ENCODE measurements around the gene SYNM. TPM values are rescaled to one million over a fixed set of nuclear protein-coding genes. Genes with fewer than 3 reads are reported as not detected.

The SYNM gene
- total RNA-seq, 4 donors from 2014 or later: 6.0 to 38.5 (median 15.6) TPM

DNA sequence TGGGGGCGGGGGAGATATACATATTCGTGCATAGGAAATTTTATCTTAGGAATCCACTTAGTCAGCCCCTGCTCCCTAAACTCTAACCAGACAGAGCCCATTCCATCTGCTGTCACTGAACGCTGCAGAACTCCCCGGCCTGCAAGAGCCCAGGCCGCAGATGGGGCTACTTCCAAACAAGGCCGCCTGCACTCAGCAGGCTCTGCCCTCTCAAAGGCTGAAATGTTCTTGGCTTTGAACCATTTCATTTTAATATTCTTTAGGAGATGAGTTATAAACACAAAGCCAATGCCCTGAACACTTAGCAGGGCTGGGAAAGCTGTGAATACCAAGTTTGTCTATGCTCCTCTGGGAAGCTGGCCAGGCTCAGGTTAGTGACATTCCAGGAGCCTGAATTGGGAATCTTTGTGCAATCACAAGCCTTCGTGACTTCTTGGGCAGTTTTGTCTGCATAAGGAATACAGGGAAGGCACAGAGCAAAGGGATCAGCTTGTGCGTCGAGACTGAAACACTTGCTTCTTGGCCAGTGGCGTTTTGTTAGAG is 65.0 kb downstream of the SYNM start:
- Histone ChIP-seq H3K27me3 (no peaks in the 10 kb centered on the region), H3K4me1 (no peaks in the 10 kb centered on the region), H3K27ac (peak overlapping the region in 3 of 4 donors; percentile 32 to 87 (median 64)), H3K36me3 (peaks cover 0 to 22% (median 0%) of the 10 kb centered on the region in 3 donors), H3K9me3 (no peaks in the 10 kb centered on the region), H3K4me3 (no peak overlapping the region)
- DNase-seq: no peak
- no peak for TF ChIP-seq POLR2A (IDR thresholded peaks at IDR 0.05)
- TF ChIP-seq, protein P1, sequence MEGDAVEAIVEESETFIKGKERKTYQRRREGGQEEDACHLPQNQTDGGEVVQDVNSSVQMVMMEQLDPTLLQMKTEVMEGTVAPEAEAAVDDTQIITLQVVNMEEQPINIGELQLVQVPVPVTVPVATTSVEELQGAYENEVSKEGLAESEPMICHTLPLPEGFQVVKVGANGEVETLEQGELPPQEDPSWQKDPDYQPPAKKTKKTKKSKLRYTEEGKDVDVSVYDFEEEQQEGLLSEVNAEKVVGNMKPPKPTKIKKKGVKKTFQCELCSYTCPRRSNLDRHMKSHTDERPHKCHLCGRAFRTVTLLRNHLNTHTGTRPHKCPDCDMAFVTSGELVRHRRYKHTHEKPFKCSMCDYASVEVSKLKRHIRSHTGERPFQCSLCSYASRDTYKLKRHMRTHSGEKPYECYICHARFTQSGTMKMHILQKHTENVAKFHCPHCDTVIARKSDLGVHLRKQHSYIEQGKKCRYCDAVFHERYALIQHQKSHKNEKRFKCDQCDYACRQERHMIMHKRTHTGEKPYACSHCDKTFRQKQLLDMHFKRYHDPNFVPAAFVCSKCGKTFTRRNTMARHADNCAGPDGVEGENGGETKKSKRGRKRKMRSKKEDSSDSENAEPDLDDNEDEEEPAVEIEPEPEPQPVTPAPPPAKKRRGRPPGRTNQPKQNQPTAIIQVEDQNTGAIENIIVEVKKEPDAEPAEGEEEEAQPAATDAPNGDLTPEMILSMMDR (IDR thresholded peaks at IDR 0.05): no peak

DNA sequence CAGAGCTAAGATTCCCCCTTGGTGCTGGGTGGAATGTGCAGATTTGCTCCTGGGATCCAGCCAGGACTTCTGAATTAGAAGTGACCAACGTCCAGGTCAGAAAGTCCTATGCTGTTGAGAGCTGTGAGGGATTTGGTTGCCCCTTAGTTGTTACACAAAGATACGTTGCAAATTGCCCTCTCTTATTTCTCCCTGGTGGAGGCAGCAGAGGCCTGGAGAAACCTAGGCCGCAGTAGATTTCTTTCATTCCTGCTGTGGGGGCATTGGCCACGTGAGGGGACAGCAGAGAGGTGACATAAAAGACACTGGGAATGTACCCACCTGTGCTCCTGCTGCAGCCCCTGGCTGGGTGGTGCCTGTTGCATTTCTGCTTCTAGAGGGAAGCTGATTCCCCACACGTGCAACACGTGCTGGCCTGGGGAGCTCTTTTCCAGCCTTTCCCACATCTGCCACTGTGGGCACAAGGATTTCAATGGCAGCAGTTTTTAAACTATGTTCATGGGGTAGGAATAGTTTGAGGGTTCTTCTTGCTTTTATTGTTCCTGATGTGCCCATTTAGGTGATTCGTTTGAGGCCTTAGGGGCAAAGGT is 65.7 kb downstream of the SYNM start:
- TF ChIP-seq, protein P1 (IDR thresholded peaks at IDR 0.05): no peak
- TF ChIP-seq POLR2A (IDR thresholded peaks at IDR 0.05): no peak
- H3K36me3 ChIP-seq: peaks cover 0 to 22% (median 0%) of the 10 kb centered on the region in 3 donors
- no peak for DNase-seq
- H3K4me3 ChIP-seq: no peak overlapping the region
- no peaks in the 10 kb centered on the region for H3K4me1 ChIP-seq
- H3K9me3 ChIP-seq: no peaks in the 10 kb centered on the region
- peak overlapping the region in 2 of 4 donors; percentile 35 to 87 for H3K27ac ChIP-seq
- H3K27me3 ChIP-seq: no peaks in the 10 kb centered on the region

DNA sequence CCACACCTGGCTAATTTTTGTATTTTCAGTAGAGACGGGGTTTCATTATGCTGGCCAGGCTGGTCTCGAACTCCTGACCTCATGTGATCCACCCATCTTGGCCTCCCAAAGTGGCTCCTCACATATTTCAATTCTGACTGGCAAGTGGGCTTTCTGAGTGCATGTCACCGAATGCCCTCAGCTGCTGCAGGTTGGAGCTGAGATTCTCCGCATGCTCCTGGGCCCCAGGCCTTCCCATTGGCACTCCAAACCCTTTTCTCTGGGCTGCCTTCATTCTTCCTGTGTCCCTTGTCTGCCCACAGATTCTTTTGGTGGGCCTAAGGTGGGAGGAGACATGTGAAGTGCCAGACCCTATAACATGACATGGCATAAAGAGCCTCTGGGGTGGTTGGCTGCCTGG is 67.3 kb downstream of the SYNM start:
- Histone ChIP-seq H3K4me1 (no peaks in the 10 kb centered on the region), H3K36me3 (peaks cover 0 to 22% (median 0%) of the 10 kb centered on the region in 3 donors), H3K9me3 (no peaks in the 10 kb centered on the region), H3K27me3 (no peaks in the 10 kb centered on the region), H3K4me3 (no peak overlapping the region), H3K27ac (peak overlapping the region in 1 of 4 donors; percentile 87)
- no peak for TF ChIP-seq POLR2A (IDR thresholded peaks at IDR 0.05)
- TF ChIP-seq, protein P1 (IDR thresholded peaks at IDR 0.05): no peak
- no peak for DNase-seq

DNA sequence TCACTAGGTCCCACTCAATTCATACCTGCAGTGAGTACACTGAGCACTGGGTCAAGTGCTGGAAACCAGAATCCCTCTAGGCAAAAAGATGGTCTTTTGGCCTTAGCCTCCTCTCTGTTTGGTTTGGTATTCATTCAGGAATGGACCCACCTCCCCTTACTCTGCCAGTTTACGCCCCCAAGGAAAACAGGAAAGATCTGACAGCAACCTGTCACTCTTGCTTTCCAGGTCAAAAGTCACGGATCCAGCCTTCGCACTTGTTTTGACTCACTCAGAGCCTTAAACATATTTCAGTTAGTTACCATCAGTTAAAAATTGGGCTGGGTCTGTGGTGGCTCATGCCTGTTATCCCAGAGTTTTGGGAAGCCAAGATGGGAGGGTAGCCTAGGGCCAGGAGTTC is 68.1 kb downstream of the SYNM start:
- Histone ChIP-seq H3K36me3 (peaks cover 0 to 22% (median 0%) of the 10 kb centered on the region in 3 donors), H3K9me3 (no peaks in the 10 kb centered on the region), H3K4me1 (no peaks in the 10 kb centered on the region), H3K4me3 (no peak overlapping the region), H3K27me3 (no peaks in the 10 kb centered on the region), H3K27ac (peak overlapping the region in 1 of 4 donors; percentile 87)
- no peak for DNase-seq
- no peak for TF ChIP-seq POLR2A (IDR thresholded peaks at IDR 0.05)
- TF ChIP-seq, protein P1 (IDR thresholded peaks at IDR 0.05): no peak

DNA sequence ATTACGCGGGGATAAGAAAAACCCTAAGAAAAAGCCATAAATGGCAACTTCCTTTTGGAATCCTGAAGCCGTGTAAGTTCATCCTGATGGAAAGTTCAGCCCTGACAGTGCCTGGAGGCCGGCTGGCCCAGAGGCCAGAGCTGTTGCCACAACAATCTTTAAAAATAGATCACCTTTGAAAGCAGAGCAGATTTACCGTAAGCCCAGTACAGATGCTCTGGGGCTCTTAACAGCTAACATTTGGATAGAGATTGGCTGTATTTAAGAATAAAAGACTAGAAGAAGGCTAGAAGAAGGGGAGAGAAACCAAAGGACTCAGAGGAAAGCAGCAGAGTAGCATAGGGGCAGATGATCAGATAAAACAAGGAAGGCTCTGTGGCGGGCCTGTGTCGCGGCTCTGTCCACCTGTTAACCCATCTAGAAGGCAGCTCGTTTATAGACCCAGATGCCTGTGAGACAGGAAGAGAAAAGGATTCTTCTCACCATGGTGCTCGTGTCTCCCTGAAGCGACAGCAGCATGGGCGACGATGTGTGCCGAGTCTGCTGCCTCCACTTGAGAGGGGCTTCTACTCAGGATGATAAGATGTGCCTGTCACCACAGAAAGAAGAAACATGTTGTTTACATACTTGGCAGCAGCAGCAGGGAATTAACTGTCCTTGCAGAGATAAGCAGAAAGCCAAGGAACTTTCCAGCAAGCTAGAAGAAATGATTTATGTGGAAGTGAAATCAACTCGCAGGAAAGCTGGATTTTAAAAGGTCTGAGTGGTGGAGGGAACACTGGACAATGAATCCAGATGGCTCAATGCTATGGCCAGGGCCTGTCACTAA is 69.9 kb downstream of the SYNM start:
- H3K36me3 ChIP-seq: peaks cover 0 to 22% (median 0%) of the 10 kb centered on the region in 3 donors
- no peaks in the 10 kb centered on the region for H3K27me3 ChIP-seq
- no peak overlapping the region for H3K4me3 ChIP-seq
- TF ChIP-seq POLR2A (IDR thresholded peaks at IDR 0.05): no peak
- TF ChIP-seq, protein P1 (IDR thresholded peaks at IDR 0.05): no peak
- no peaks in the 10 kb centered on the region for H3K4me1 ChIP-seq
- H3K27ac ChIP-seq: peak overlapping the region in 2 of 4 donors; percentile 10 to 87
- DNase-seq: no peak
- H3K9me3 ChIP-seq: no peaks in the 10 kb centered on the region

Measured in Peyer's patch (tissue), 4 donors.